ACHN (cell line): ENCODE results near the gene PTPN1.

Experiments used
- DNase-seq: peaks from one replicate; pipeline ENCODE4 v3.0.0-alpha.2; 2015
- in situ Hi-C: cut with HindIII; loops from 2 replicates; pipeline ENCODE4 v1.10.0; 2017; ENCODE audit warnings: low sequenced_read_pairs, low pct_ligation_motif_present, low pct_unique_long_range_greater_than_20kb

PTPN1 gene

DNA sequence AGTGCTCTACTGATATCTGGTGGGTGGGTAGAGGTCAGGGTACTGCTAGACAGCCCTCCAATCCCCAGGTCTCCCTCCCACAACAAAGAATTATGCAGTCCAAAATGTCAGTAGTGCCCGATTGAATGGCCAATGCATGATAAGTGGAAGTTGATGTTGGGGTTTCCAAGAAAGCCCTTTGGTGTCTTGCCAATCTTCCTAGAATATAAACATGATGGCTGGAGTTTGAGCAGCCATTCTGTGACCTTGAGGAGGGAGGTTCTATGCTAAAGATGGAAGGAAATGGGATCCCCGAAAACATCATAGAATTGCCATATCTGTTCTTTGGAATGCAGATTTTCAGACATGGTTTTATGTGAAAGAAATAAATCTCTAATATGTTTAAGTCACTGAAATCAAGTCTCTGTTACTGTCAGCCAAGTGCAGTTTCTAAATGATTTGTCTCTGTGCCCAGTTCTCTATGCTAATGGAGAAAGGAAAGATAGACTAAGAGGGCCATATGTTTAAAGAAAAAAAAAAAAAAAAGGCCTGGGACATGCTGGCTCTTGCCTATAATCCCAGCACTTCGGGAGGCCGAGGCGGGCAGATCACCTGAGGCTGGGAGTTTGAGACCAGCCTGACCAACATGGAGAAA lies 32.8 kb upstream of the PTPN1 start:
- in situ Hi-C loops = no loop called here
- no peak for DNase-seq

DNA sequence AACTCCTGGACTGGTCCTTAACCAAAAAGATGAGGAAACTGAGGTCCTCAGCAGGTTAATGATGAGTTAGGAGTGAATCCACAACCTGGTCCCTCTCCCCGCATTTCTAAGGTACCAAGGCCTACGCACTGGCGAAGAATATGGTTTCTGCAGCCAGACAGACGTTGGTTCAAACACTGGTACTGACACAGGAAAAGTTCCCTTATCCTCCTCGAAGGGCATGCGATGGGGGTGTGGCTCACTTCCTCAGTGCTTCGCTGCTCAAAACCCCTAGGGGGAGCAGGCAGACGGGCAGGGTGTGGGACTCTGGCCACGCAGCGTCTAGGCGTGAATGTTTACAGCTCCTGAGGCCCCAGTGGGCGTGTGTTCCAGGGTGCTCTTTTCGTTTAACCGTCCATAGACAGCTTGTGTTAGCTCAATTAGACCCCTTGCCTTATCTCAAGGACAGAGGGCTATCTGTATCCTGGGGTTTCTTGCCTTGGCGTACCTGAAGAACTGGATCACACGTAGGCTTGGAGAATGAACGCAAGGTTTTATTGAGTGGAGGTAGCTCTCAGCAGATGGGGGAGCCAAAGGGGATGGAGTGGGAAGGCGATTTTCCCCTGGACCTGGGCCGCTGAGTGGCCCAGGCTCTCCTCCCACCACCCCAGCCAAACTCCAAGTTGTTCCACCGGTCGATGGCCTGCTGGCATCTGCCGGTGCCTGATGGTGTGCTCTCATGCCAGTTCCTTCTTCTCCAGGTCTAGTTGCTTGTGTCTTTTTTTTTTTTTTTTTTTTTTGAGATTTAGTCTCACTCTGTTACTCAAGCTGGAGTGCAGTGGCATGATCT lies 31.8 kb upstream of the PTPN1 start:
- in situ Hi-C loops = no loop called here
- DNase-seq = peak; percentile 40

DNA sequence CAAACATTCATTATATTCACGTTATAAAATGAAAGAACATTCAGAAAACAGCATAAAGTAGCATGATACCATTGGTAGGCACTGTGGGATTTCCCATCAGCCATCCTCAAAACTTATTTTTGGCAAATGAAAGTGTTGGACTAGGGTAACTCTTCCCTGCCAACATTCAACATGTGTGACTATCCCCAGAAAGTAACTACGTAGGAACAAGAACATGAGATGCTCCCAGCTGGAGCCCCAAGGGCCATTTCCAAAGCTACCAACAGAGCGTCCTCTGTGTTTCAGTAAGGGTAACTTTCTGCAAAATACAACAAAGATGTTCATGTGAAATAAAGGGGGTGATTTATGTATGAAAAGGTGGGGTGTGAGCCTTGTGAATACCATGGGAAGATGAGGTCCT lies 28.4 kb upstream of the PTPN1 start:
- in situ Hi-C loops = no loop called here

GRCh38 chr20:50482396-50482981 lies 27.7 kb upstream of the PTPN1 start:
- in situ Hi-C loops = no loop called here

More for the DNA sequence above, 28.4 kb upstream of the PTPN1 start:
- no peak for DNase-seq

GRCh38 chr20:50484271-50484976 lies 25.8 kb upstream of the PTPN1 start:
- in situ Hi-C loops = no loop called here

More at GRCh38 chr20:50482396-50482981, 27.7 kb upstream of the PTPN1 start:
- DNase-seq = no peak

DNA sequence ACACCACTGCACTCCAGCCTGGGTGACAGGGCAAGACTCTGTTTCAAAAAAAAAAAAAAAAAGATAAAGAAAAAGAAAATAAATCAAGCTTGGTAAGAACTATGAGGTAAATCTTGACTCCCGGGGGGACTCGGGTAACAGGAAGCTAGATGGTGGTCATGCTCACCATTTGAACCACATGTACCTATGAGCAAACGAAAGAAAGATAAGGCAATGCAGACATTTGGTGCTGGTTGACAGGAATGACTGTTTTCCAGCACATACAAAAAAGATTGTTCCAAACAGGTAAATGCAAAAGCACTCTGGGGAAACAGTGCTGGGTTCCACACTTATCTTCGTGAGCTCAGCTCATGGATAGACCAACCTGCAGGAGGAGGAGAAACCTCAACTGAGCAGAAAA lies 22.8 kb upstream of the PTPN1 start:
- no peak for DNase-seq
- in situ Hi-C loops = no loop called here

More at GRCh38 chr20:50484271-50484976, 25.8 kb upstream of the PTPN1 start:
- DNase-seq = no peak

DNA sequence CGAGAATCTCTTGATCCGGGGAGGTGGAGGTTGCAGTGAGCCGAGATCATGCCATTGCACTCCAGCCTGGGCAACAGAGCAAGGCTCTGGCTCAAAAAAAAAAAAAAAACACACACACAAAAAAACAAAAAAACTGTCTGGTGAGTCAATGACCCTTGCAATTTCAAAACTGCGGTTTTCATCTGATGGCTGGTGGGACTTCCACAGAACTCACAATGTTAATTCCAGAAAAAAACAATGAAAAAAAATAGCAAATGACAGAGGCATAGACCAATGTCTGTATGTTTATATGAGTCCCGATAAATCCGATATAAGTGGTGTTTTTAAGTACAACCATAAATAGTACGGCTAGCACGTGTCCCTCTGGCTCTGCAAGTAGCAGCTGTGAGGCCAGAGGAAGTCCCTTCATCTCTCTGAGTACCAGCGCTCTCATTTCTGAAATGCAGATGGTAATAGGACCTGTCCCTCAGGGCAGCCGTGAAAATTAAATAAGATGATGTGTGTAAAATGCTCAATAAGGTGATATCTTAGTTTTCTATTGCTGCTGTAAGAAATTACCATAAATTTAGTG lies 21.9 kb upstream of the PTPN1 start:
- in situ Hi-C loops = no loop called here
- no peak for DNase-seq

- no peak for DNase-seq
- in situ Hi-C loops = no loop called here
Observed at GRCh38 chr20:50491168-50491567, 19.0 kb upstream of the PTPN1 start.

DNA sequence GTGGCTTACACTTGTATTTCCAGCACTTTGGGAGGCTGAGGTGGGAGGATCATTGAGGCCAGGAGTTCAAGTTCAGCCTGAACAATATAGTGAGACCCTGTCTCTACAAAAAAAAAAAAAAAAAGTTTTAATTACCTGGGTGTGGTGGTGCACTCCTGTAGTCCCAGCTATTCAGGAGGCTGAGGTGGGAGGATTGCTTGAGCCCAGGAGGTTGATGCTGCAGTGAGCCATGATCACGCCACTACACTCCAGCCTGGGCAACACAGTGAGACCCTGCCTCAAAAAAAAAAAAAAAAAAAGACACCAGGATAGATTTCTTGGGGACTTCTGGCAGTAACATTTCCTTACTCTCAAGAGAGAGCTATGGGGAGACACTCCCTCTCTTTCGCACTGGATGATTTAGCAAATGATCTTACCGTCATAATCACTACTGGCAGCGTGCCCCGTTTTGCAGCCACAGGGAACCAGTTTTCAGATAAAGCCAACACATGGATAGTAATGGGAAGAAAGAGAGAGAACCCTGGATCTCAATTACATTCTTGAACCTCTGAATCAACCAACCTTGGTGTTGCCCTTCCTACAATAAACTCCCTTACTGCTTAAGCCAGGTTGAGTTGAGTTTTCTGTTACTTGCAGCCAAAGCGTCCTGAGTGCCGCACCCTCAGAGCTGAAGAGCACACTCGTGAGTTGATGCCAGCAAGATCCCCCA lies 18.1 kb upstream of the PTPN1 start:
- in situ Hi-C loops = no loop called here

GRCh38 chr20:50493881-50494253 lies 16.3 kb upstream of the PTPN1 start:
- in situ Hi-C loops = no loop called here
- DNase-seq = no peak

More for the DNA sequence above, 18.1 kb upstream of the PTPN1 start:
- no peak for DNase-seq

DNA sequence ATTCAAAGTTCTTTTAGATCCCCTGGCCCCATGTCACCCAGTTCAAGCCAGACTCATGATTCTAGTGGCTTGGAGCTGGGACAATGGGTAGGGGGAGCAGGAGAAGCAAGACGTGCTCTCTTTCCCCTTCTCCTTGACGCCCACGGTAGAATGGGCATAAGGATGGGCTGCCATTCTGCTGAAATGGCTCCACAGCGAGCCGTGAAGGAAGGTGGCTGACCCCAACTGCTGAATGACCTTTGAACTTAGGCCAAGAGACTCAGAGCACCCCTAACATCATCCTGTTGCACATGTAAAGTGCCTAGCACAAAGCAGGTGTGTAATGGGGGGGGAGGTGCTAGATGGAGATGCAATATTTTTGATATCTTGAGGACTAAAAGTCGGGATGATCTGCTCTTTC lies 15.8 kb upstream of the PTPN1 start:
- in situ Hi-C loops = no loop called here
- DNase-seq = no peak

GRCh38 chr20:50496773-50497385 lies 13.3 kb upstream of the PTPN1 start:
- in situ Hi-C loops = no loop called here
- no peak for DNase-seq

DNA sequence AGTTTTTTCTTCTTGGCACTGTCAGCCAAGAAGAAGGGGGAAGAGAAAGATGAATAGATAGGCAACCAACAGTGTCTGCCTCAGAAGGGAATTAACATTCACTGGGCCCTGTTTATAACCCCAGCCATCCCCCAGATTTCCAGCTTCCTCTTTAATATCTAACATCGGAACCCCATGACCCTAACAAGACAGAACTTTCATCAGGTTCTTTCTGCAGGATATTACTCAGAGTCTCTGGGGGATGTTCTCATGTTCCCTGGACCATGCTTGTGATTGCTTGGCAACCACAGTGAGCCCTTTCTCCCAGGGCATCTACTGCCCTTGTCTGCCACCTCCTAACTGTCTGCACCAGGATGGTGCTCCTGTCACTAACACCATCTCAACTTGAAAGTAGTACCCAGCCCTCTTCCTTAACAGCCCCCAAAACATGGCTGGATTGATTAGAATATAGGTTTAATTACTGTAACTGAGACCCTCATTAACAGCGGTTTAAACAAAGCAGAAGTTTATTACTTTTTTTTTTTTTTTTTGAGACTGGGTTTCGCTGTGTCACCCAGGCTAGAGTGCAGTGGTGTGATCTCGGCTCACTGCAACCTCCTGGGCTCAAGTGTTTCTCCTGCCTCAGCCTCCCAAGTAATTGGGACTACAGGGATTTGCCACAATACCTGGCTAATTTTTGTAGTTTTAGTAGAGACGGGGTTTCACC lies 12.0 kb upstream of the PTPN1 start:
- DNase-seq = no peak
- in situ Hi-C loops = no loop called here

- in situ Hi-C loops = no loop called here
Observed at GRCh38 chr20:50499938-50500337, 10.2 kb upstream of the PTPN1 start.

DNA sequence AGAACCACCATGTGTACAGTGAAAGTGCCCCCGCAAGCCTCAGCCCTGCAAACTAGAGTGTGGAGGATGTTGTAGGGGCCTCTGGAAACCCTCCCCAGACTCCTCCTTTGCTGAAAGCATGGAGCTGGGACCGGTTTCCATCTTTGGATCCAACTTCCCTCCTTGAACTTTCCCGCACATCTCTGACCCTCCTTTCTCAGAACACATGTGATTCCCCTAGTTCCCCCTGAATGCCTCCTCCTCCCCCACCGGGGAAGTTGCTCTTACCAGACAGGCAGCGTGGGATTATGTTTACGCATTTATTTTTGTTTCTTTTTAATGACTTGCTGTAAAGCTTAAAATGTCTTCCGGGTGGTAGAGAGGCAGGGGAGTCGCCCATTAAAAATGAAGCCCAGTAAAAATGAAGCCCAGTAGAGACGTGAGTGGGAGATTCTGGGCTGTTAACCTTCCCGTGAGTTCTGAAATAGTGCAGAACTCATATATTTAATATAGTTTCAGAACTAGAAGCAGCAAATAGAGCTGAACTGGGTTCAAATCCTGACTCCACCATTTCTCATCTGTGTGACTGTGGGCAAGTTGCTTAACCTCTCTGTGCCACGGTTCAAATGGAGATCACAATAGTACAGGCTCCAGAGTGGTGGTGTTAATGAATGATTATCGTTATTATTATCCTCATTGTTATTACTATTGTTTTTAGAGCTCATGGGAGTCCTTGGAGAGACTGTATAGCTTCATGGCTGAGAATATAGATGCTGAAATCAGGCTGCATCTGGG lies 8.0 kb upstream of the PTPN1 start:
- DNase-seq = no peak

More at GRCh38 chr20:50499938-50500337, 10.2 kb upstream of the PTPN1 start:
- DNase-seq = no peak

DNA sequence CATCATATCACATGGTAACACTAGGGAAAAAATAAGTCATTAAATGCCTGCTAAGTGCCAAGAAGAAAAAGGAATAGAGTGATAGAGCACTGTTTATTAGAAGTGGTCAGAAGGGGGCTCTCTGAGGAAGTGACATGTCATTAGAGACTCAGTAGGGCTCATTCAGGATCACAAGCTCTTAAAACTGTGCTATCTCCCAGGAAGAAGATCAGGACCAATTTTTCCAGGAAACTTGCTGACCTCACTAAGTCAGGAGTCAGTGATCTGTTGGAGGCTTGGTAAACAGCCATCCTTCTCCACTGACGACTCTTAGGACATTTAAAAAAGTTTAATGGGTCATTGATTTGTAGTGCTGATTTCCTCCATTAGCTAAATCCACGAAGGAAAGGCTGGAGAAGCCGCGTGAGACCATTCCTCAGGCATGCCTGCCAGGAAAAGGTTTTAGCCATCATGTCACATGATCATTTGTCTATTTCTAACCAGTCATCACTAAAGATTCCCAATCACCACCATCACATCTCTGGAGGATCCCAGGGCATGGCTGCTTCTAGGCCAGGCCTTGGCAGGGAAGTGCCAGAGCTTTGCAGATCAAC lies 5.9 kb upstream of the PTPN1 start:
- peak; percentile 39 for DNase-seq
- in situ Hi-C loops = no loop called here

More for the DNA sequence above, 8.0 kb upstream of the PTPN1 start:
- in situ Hi-C loops = no loop called here
